Left ventricle myocardium superior (tissue), 1 donor: ENCODE results near the gene PIWIL4. TPM values are rescaled to one million over a fixed set of nuclear protein-coding genes. Genes with fewer than 3 reads are reported as not detected.
A peak's percentile ranks its signal among the peaks of the same experiment; 100 is the strongest.

ENCODE experiments used
- ATAC-seq: fragments of 200-7000 bp; cut with Tn5 transposase; one replicate; pipeline ENCODE4 v1.9.1; 2020; ENCODE audit warnings: mild to moderate bottlenecking, moderate library complexity
- DNase-seq: peaks from one replicate; pipeline ENCODE4 v3.0.0-alpha.2; 2020
- intact Hi-C: fragments of 100-400 bp; cut with micrococcal nuclease; formaldehyde crosslinking; loops from one replicate; pipeline ENCODE4 v1.11.0; 2022
- long read RNA-seq: library from polyadenylated mRNA; unstranded; transcript quantifications from one replicate; pipeline ENCODE4 v2.0.0, GENCODE V29; 2021
- total RNA-seq: library from RNA; stranded (reverse); fragmentation: NEBNext Ultra II Directional; extraction: Animal tissue kit (Norgen Biotek cat#: 25700); gene quantifications from one replicate; pipeline ENCODE4 v1.2.1, GENCODE V29; 2021
- donor health status: DM: no; HTN: yes; CAD: no; lungs with severe emphysema.

PIWIL4 gene
- total RNA-seq, result 0.92 TPM
- long read RNA-seq, partial matches to known transcripts, result 0 of 1 reads
- long read RNA-seq, other reads (novel, unspliced or antisense), result 1 of 1 reads

GRCh38 chr11:94567181-94567670, at the start of gene PIWIL4:
TSS of gene PIWIL4 (plus strand) at chr11:94567368. CDS start at chr11:94567519, 151 bp downstream.
- intact Hi-C loops, result loop anchor here (10.0 kb wide), 1 partner anchor 52 kb away; the partner anchor contains the start of gene C11orf97
- DNase-seq (no peak), ATAC-seq (no peak)

- intact Hi-C loops, result loop anchor here (10.0 kb wide), 1 partner anchor 47 kb away; the partner anchor contains the start of gene PIWIL4
Measured at GRCh38 chr11:94518300-94518699, 48.9 kb upstream of the PIWIL4 start.

GRCh38 chr11:94519478-94520084, 47.6 kb upstream of the PIWIL4 start:
- DNase-seq (no peak), ATAC-seq (no peak)
- intact Hi-C loops, result loop anchor here (10.0 kb wide), 1 partner anchor 45 kb away; the partner anchor contains the start of gene PIWIL4

More at GRCh38 chr11:94518300-94518699, 48.9 kb upstream of the PIWIL4 start:
- no peak for DNase-seq
- no peak for ATAC-seq

GRCh38 chr11:94521684-94522083, 45.5 kb upstream of the PIWIL4 start:
- intact Hi-C loops, result no loop called here
- DNase-seq, result no peak
- ATAC-seq, result no peak

- no peak for ATAC-seq
- DNase-seq, result no peak
- intact Hi-C loops, result no loop called here
Measured at GRCh38 chr11:94524341-94524740, 42.8 kb upstream of the PIWIL4 start.

GRCh38 chr11:94525546-94526324, 41.4 kb upstream of the PIWIL4 start:
- ATAC-seq, result no peak
- intact Hi-C loops, result no loop called here
- peak; percentile 79 for DNase-seq

- ATAC-seq, result no peak
- intact Hi-C loops, result no loop called here
- no peak for DNase-seq
Measured at GRCh38 chr11:94526645-94527438, 40.3 kb upstream of the PIWIL4 start.

- DNase-seq (no peak), ATAC-seq (no peak)
- intact Hi-C loops, result no loop called here
Measured at GRCh38 chr11:94528551-94528950, 38.6 kb upstream of the PIWIL4 start.

- no peak for DNase-seq
- intact Hi-C loops, result no loop called here
- no peak for ATAC-seq
Measured at GRCh38 chr11:94532211-94532610, 35.0 kb upstream of the PIWIL4 start.

GRCh38 chr11:94533206-94533605, 34.0 kb upstream of the PIWIL4 start:
- intact Hi-C loops, result no loop called here
- DNase-seq, result no peak
- no peak for ATAC-seq

GRCh38 chr11:94533696-94534630, 33.2 kb upstream of the PIWIL4 start:
- DNase-seq, result peak; percentile 42
- intact Hi-C loops, result no loop called here
- ATAC-seq, result peak; percentile 76

GRCh38 chr11:94536386-94536785, 30.8 kb upstream of the PIWIL4 start:
- intact Hi-C loops, result no loop called here
- ATAC-seq (no peak), DNase-seq (no peak)

- DNase-seq (no peak), ATAC-seq (no peak)
- intact Hi-C loops, result no loop called here
Measured at GRCh38 chr11:94537031-94537600, 30.1 kb upstream of the PIWIL4 start.

GRCh38 chr11:94539420-94539819, 27.7 kb upstream of the PIWIL4 start:
- intact Hi-C loops, result no loop called here
- DNase-seq (no peak), ATAC-seq (no peak)

- intact Hi-C loops, result no loop called here
- DNase-seq (peak; percentile 93), ATAC-seq (peak; percentile 96)
Measured at GRCh38 chr11:94543695-94544645, 23.2 kb upstream of the PIWIL4 start, which contains the start of gene FUT4. TSS of gene FUT4 (plus strand) at chr11:94543921. CDS start at chr11:94544134, 213 bp downstream.

- no peak for ATAC-seq
- intact Hi-C loops, result no loop called here
- peak; percentile 44 for DNase-seq
Measured at GRCh38 chr11:94544646-94545263, 22.4 kb upstream of the PIWIL4 start.
